Erythroblast (primary cell): ENCODE data around the gene CAGE1.

Source experiments
- GATA1 ChIP-seq: IDR thresholded peaks from 2 replicates; pipeline ENCODE4 v1.6.1; 2011; ENCODE audit warnings: low read depth, mild to moderate bottlenecking, control low read depth, low read length, moderate library complexity
- POLR2A ChIP-seq: IDR thresholded peaks from 2 replicates; pipeline ENCODE4 v1.6.1; 2011; ENCODE audit warnings: mild to moderate bottlenecking, low read length

- TF ChIP-seq POLR2A, result no peak
- no peak for TF ChIP-seq GATA1
Observed at GRCh38 chr6:7367408-7367807, 22.1 kb downstream of the CAGE1 start.
